GM04503 (cell line): ENCODE data around the gene KRTAP10-6.
"Not testable (repeated sequence)": the region's sequence is repeated elsewhere in the genome, so short reads cannot be mapped to it uniquely, and the experiment has no call there.

ENCODE experiments used
- DNase-seq: peaks from one replicate; pipeline ENCODE4 v3.0.0-alpha.2; 2012; ENCODE audit warnings: low read depth

The KRTAP10-6 gene, protein sequence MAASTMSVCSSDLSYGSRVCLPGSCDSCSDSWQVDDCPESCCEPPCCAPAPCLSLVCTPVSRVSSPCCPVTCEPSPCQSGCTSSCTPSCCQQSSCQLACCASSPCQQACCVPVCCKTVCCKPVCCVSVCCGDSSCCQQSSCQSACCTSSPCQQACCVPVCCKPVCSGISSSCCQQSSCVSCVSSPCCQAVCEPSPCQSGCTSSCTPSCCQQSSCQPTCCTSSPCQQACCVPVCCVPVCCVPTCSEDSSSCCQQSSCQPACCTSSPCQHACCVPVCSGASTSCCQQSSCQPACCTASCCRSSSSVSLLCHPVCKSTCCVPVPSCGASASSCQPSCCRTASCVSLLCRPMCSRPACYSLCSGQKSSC

DNA sequence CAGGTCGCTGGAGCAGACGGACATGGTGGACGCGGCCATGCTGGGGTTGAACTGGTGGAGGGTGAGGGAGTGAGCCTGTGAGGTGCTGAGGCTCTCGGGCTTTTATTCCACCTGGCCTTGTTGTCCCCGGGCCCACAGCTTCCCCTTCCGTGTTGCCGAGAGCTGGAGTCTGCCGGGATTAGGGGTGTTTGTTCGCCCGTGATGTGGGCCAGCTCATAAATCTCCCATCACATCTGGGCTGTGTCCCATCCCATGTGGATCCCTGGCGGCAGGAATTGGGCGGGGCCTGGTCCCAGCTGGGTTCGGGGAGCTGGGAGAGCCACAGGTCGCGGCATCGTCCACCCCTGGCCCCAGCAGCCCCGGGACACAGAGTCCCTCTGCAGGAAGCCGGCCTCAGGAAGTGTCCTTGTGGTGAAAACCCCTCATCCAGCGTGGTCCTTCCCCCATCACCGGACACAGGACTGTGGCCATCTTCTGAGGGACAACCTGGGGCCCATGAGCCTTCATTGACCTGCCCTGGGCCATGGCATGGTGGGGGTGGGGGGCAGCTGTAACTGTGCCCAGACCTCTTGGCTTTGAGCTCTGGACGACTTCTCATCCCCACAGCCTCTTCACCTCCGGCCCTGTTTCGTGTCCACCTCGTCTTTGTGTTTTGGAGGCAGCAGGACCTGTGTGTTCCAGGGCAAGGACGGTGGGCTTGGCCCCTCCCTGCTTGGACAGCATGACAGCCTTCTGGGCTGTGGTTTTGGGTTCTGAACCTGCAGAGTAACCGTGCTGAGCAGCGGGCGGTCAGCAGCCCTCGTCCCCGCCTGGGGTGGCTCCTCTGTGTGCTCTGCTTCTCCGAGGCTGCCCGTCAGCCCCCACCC, at the start of gene KRTAP10-6:
TSS of gene KRTAP10-6 (minus strand) at position 60 of the 866 bp plus-strand sequence. CDS start at position 39, 21 bp downstream.
- no peak for DNase-seq

DNA sequence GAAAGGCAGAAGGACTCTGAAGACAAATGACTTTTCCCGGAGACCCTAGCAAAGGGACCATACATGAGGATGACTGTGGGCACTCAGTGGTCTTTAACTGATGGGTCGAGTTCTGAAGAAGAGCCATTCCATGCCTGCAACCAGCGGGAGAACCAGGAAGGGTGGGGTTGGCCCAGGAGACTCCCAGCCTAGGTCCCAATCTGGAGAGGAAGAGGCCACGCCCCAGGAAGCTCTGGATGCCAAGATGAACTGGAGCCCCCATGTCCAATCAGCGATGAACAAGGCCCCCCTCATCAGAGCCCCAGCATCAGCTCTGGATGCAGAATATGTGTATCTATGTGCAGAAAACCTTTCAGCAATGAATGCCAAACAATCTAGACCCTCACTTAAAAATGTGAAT, 48.5 kb upstream of the KRTAP10-6 start:
- no peak for DNase-seq

DNA sequence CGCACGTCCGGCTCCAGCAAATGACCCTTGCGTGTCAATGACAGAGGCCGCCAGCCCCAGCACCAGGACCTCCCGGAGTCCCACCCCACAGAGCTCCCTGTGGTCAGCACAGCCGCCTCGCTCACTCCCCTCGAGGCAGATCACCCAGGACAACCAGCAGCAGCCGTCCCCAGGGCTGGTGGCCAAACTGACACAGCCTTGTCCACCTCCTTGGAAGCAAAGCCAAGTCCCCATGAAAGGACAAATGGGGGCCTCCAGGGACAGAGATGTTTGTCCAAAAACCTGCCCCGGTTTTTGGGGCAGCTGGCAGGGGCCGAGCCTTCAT, 47.0 kb upstream of the KRTAP10-6 start:
- DNase-seq: no peak

DNA sequence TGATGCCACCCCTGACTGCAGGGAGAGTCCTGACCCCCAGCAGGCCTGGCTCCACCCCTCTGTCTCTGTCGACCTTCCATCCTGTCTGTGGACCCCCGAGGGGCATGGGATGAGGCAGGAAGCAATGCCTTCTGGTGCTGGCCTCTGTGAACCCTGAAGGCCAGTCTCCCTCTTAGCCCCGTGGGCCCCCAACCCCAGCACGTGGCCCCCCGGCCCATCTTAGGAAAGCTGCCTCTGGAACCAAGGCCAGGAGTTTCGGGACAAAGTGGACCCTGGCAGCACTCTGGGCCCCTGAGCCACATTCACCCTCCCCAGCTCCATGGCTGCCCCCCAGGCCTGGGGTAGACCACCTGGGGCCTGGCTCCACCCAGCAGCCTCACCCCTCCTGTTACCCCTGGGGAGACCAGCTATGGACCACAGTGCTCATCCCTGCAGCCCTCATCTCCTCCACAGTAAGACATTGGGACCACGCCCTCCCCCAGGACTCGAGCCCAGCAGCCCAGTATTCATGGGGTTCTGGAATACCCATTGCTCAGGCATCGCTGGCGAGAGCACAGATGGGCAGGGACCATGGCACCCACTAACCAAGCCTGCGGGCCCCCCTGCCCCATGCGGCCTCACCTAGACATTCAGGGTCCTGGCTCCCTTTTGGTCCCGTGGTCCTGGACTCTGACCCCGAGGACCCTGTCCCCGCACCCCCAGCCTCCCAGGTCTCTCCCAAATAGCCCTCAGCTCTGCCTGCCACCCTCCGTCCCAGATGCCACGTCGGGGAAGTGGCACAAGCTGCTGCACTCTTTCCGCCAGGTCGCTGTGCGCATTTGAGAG, 46.4 kb upstream of the KRTAP10-6 start:
- not testable (repeated sequence) for DNase-seq

DNA sequence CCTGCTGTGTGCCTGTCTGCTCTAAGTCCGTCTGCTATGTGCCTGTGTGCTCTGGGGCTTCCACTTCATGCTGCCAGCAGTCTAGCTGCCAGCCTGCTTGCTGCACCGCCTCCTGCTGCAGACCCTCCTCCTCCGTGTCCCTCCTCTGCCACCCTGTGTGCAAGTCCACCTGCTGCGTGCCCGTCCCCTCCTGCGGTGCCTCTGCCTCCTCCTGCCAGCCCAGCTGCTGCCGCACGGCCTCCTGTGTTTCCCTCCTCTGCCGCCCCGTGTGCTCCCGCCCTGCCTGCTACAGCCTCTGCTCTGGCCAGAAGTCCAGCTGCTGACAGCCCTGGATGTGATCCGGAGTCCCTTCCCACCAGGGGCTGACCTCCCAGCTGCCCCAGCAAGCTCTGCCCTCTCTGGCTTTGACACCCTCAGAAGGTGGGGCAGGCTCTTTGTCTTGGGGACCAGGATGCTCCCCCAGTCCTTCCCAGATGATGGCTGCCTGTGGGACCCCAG, 45.6 kb upstream of the KRTAP10-6 start:
- DNase-seq: not testable (repeated sequence)

DNA sequence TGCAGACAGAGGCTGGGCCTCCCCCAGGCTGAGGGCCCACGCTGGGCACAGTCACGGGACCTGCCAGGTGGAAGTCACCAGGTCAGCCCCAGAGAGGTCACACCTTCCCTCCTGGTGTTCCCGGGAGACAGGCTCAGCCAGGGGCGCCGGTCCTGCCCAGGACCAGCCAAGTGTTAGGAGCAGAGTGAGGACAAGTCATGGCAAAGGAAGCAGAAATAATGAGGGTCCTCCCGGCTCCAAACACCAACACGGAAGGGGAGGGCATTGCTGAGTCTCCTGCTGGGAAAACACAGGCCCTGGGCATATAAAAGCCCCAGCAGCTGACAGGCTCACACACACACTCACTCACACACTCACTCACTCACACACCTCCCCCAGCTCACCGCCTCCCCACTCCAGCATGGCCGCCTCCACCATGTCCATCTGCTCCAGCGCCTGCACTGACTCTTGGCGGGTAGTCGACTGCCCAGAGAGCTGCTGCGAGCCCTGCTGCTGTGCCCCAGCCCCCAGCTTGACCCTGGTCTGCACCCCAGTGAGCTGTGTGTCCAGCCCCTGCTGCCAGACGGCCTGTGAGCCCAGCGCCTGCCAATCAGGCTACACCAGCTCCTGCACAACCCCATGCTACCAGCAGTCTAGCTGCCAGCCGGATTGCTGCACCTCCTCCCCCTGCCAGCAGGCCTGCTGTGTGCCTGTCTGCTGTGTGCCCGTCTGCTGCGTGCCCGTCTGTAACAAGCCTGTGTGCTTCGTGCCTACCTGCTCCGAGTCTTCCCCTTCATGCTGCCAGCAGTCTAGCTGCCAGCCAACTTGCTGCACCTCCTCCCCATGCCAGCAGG, 44.9 kb upstream of the KRTAP10-6 start, which contains the start of gene KRTAP10-10:
TSS of gene KRTAP10-10 (plus strand) at position 339 of the 833 bp plus-strand sequence. CDS start at position 401, 62 bp downstream.
- no peak for DNase-seq

DNA sequence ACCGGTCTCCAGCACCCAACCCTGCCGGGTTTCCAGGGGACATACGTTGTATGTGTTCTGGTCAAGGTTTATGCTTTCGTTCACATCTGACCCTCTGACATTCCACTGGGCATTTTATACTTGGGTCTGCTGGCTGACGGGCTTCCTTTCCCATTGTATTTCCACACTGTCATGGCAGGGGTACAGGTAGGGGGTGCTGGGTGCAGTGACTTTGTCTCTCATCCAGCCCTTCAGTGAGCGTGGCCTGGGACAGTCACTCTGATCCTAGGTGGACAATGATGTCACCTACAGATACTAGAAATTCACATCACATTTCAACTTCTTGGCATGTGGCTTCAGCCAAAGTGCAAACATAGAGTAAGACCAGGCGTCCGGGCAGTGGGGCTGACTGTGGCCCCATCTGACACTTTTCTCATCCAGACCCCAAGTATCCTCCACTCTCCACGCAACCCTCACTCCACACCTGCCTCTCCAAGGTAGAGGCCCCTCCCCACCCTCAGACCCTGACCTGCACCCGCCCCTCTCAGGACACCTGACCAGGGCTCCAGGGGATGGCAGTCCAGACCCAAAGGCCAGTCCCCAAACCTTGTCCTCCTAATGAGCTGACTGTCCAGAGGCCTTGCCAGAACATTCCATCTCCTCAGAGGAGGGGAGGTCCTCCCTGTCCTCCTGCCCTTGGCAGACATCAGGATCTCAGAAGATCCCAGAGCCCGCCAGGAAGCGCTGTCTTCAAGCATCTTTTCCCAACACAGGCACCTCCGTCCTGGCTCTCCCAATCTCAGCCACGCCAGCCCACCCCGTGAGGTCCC, 44.1 kb upstream of the KRTAP10-6 start:
- no peak for DNase-seq

DNA sequence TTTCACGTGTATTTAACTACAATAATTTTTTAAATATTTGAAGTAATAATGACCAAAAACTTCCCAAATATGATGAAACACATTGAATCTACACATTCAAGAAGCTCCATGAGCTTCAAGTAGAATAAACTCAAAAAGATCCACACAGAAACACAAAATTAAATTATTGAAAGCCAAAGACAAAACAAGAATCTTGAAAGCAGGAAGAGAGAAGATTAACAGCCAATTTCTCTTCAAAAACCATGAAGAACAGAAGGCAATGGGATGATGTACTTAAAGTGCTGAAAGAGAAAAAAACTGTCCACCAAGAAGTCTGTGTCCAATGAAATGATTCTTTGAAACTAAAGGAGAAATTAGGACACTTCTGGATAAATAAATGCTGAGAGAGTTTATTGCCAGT, 39.8 kb upstream of the KRTAP10-6 start:
- no peak for DNase-seq

DNA sequence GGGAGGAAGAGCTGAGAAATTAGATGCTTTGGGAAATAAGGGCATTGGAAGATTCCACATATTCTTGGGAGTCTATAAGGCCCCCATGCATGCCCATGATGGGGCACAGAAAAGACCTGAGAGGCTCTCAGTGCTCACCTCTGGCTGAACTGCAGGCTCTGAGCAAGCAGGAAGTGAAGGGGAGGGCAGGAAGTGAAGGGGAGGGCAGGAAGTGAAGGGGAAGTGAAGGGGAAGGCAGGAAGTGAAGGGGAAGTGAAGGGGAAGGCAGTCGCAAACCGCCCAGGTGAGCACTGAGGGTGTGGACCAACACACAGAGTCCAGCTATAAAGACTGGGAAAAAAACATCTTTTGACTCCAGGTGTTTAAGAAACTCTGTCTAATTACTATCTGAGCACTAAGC, 38.1 kb upstream of the KRTAP10-6 start:
- no peak for DNase-seq

DNA sequence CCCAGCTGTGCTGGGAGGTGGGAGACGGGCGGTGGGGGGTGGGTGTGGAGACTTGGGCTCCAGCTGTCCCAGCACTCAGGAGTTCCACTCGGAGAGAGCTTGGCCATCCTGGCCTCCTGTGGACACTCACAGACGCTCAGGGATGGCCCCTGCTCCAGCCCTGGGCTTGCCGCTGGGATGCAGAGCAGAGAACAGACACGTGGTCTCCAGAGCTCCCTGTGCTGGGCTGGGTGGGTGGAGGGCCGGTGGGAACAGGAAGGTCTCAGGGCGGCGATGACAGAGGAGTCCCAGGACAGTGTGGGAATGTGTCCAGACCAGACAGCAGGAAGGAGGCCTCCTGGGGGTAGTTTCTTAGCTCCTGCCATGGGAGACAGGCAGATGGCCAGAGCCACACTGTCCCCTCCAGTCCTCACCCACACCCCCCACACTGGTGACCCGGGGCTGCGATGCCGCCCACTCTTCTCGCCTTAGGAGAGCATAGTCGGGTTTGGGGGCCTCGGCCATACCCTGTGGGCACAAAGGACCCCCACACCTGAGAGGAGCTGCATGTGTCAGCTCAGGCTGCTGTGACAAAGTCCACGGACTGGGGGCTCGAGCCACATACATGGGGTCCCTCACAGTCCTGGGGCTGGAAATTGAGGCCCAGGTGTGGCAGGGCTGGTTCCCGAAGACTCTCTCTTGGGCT, 36.5 kb upstream of the KRTAP10-6 start:
- no peak for DNase-seq

DNA sequence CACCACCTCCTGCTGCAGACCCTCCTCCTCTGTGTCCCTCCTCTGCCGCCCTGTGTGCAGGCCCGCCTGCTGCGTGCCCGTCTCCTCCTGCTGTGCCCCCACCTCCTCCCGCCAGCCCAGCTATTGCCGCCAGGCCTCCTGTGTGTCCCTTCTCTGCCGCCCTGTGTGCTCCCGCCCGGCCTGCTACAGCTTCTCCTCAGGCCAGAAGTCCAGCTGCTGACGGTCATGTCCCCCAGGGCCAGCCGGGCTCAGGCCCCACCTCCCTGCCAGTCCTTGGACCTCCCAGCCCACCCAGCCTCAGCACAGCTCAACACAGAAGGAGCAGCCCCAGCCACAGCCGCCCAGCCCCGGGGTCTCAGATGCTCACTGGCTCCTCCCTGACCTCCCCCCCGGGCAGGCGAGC, 35.5 kb upstream of the KRTAP10-6 start:
- not testable (repeated sequence) for DNase-seq

DNA sequence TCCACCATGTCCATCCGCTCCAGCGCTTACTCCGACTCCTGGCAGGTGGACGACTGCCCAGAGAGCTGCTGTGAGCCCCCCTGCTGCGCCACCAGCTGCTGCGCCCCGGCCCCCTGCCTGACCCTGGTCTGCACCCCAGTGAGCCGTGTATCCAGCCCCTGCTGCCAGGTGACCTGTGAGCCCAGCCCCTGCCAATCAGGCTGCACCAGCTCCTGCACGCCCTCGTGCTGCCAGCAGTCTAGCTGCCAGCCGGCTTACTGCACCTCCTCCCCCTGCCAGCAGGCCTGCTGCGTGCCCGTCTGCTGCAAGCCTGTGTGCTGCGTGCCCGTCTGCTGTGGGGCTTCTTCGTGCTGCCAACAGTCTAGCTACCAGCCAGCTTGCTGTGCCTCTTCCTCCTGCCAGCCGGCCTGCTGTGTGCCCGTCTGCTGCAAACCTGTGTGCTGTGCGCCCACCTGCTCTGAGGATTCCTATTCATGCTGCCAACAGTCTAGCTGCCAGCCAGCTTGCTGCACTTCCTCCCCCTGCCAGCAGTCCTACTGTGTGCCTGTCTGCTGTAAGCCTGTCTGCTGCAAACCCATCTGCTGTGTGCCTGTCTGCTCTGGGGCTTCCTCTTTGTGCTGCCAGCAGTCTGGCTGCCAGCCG, 35.0 kb upstream of the KRTAP10-6 start:
- DNase-seq: not testable (repeated sequence)

DNA sequence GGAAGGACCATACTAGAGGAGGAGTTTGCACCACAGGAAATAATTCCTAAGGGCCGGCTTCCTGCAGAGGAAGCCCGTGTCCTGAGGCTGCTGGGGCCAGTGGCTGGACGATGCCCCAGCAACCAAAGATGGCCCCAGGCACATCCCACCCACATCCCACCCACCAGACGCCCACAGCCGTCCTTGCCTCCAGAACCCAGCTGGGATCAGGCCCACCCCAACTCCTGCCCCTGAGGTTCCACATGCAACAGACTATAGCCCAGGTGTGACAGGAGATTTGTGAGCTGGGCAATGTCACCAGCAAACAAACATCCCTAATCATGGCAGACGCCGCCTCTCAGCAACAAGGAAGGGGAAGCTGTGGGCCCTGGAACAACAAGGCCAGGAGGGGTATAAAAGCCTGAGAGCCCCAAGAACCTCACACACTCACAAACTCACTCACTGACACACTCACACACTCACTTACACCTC, 34.4 kb upstream of the KRTAP10-6 start, which contains the start of gene KRTAP10-9:
TSS of gene KRTAP10-9 (plus strand) at position 421 of the 471 bp plus-strand sequence. CDS start 79 bp downstream, outside the sequence.
- DNase-seq: no peak

DNA sequence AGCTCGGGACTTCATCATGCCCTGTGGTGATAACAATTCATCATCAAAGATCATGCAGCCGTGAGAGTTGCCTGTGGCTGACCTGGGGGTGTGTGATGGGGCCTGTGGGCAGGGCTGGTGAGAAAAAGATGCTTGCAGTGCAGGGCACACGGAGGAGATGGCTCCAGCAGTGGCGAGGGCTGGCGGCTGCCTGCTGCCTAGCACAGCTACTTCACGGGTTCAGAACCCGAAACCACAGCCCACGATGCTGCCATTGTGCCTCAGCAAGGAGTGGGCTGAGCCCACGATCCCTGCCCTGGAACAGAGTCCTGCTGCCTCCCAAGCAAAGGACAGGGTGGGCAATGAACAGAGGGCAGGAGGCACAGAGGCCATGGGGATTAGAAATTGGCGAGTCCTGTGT, 34.0 kb upstream of the KRTAP10-6 start:
- DNase-seq: no peak

DNA sequence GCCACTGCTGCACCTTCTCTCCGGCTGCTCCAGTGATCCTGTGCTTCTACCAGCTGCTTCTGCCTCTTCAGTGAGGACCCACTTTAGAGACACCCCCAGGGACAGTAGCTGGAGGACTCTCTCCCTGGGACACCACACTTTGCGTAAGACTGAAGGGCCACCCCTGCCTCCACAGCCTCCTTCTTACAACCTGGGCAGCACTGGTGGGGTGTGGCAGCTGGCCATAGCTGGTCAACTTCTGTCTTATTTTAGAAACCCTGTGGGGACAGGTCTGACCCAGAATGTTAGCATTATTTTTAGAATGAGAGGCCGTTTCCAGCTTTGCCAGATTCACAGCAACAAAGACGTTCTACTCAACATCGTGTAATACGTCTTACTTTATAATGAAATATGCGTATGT, 33.5 kb upstream of the KRTAP10-6 start:
- DNase-seq: no peak

DNA sequence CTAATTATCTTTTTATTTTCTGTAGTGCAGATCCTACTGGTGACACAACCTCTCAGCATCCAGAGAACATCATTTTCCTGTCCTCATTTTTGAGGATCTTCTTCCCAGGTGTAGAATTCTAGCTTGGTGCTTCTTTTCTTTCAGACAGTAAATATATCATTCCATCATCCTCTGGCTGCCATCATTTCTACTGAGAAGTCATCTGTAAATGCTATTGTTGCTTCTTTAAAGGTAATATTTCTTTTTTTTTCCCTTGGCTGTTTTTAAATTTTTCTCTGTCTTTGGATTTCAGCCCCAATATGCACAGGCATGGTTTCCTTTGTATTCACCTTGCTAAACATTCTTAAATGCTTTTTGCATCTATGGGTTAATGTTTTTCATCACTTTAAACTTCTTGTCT, 31.3 kb upstream of the KRTAP10-6 start:
- no peak for DNase-seq

DNA sequence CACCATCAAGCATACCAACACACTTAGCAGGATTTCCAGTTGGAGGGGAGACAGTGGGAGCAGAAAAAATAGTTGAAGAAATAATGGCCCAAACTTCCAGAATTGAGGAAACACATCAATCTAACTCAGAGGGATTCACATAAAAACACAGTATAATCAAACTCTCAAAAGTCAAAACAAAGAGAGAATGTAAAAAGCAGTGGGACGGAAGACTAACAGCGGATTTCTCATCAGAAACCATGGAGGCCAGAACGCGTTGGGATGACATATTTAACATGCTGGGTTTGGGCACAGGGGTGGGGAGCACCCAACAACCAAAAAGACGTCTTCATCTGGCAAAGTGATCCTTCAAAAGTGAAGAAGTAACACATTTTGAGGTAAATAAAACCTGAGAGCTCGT, 27.6 kb upstream of the KRTAP10-6 start:
- no peak for DNase-seq

DNA sequence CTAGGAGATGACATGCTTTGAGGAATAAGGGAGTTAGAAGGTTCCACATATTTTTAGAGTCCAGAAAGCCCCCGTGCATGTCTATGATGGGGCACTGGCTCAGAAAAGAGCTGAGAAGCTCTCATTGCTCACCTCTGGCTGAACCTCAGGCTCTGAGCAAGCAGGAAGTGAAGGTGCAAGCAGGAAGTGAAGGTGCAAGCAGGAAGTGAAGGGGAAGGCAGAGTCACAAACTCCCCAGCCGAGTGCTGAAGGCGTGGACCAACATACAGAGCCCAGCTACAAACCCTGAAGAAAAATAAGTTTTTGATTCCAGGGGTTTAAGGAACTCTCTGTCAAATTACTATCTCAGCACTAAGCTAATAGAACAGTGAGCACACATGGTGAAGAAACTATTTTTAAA, 26.6 kb upstream of the KRTAP10-6 start:
- DNase-seq: no peak

DNA sequence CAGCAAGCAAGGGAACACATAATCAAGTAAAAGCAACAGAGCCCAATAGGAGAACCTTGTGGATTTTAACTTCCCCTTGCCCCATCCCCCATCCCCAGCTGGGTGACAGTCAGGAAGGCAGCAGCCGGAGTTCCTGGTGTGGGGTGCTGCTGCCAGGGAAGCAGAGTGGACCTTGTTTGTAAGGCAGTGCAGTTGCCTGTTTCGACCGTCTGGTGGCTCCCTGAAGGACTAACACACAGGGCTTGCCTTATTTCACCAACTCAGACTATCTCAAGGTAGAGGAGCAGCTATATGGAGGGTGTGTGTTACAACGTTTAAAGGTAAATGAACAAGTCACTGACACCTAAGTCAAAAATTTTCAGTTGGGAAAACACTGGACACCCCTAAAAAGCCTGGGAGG, 26.2 kb upstream of the KRTAP10-6 start:
- DNase-seq: no peak
